Testis (tissue), 3 donors: ENCODE results near the gene OR52N2. TPM values are rescaled to one million over a fixed set of nuclear protein-coding genes. Genes with fewer than 3 reads are reported as not detected.

Experiments used
- DNase-seq: peaks from one replicate; pipeline ENCODE4 v3.0.0-alpha.2; 2019
- H3K27ac ChIP-seq, 2 donors: fragments of 200-600 bp; sonication (generic); one replicate each; pipeline ENCODE4 v1.5.1; 2019
- H3K27me3 ChIP-seq: fragments of 200-600 bp; sonication (generic); one replicate; pipeline ENCODE4 v1.5.1; 2019
- H3K36me3 ChIP-seq: fragments of 200-600 bp; sonication (generic); one replicate; pipeline ENCODE4 v1.5.1; 2017; ENCODE audit warnings: low read depth; ENCODE audit errors: missing control alignments
- H3K4me1 ChIP-seq: fragments of 200-600 bp; sonication (generic); one replicate; pipeline ENCODE4 v1.5.1; 2019
- H3K4me3 ChIP-seq, 2 donors: fragments of 200-600 bp; sonication (generic); one replicate each; pipeline ENCODE4 v1.5.1; 2017 to 2019
- H3K9me3 ChIP-seq: fragments of 200-600 bp; sonication (generic); one replicate; pipeline ENCODE4 v1.5.1; 2017
- CTCF ChIP-seq, 3 experiments: fragments of 450-650 bp in 2 of 3; fragments of 200-600 bp in 1 of 3; sonication (generic) in 1 of 3; IDR thresholded peaks; one replicate each; pipeline ENCODE4 v1.5.1; 2016 to 2019; ENCODE audit warnings: antibody characterized with exemption in 3 of 3, mild to moderate bottlenecking in 2 of 3, moderate library complexity in 1 of 3
- POLR2A ChIP-seq: fragments of 450-650 bp; IDR thresholded peaks from one replicate; pipeline ENCODE4 v1.6.1; 2017; ENCODE audit warnings: antibody characterized with exemption, mild to moderate bottlenecking, moderate library complexity
- WGBS, 2 donors: methylation state at CpG; one replicate each; pipeline ENCODE4 v1.1.5; 2018; 5-methylcytosine and 5-hydroxymethylcytosine counted together
- intact Hi-C: fragments of 100-400 bp; cut with DNase I; formaldehyde crosslinking; loops from one replicate; pipeline ENCODE4 v1.15.1; 2023; ENCODE audit warnings: low total_unique reads
- polyA plus RNA-seq: library from polyadenylated mRNA; stranded (reverse); fragments of 350-450 nt; fragmentation: Illumina TruSeq; extraction: RNeasy Lipid Tissue Mini Kit (QIAGEN cat#74804); gene quantifications from one replicate; pipeline ENCODE4 v1.2.3, GENCODE V29; 2014; ENCODE audit warnings: low read depth, low replicate concordance; ENCODE audit not compliant: insufficient read depth
- total RNA-seq, 2 donors: library from RNA; depleted of rRNA; stranded (reverse); fragments of >200 nt; gene quantifications; one replicate each; pipeline ENCODE4 v1.2.3, GENCODE V29; 2016

Gene OR52N2
- total and polyA plus RNA-seq, 3 donors from 2014 or later, result 0.44 TPM; not detected in 2

GRCh38 chr11:5803982-5804381 is 4.7 kb upstream of the OR52N2 start:
- WGBS, 2 donors, result 81 to 89% methylated on average over 5 of the region's 5 CpGs
- Histone ChIP-seq H3K27me3 (no peaks in the 10 kb centered on the region), H3K36me3 (no peaks in the 10 kb centered on the region), H3K4me3 (no peak overlapping the region), H3K9me3 (no peaks in the 10 kb centered on the region), H3K4me1 (peaks cover 3% of the 10 kb centered on the region), H3K27ac (no peak overlapping the region)
- intact Hi-C loops, result no loop called here
- TF ChIP-seq CTCF (IDR thresholded peaks at IDR 0.05), result no peak
- no peak for TF ChIP-seq POLR2A
- no peak for DNase-seq

GRCh38 chr11:5807580-5807979 is 1.1 kb upstream of the OR52N2 start:
- no peaks in the 10 kb centered on the region for H3K9me3 ChIP-seq
- H3K27me3 ChIP-seq, result no peaks in the 10 kb centered on the region
- TF ChIP-seq POLR2A (no peak), CTCF (IDR thresholded peaks at IDR 0.05) (no peak)
- peaks cover 7% of the 10 kb centered on the region for H3K4me1 ChIP-seq
- 64 to 73% methylated on average over 10 of the region's 10 CpGs for WGBS, 2 donors
- H3K4me3 ChIP-seq, result no peak overlapping the region
- no peak for DNase-seq
- H3K36me3 ChIP-seq, result no peaks in the 10 kb centered on the region
- intact Hi-C loops, result no loop called here
- no peak overlapping the region for H3K27ac ChIP-seq

GRCh38 chr11:5809122-5809519 is 397 bp downstream of the OR52N2 start:
- intact Hi-C loops, result no loop called here
- peaks cover 7% of the 10 kb centered on the region for H3K4me1 ChIP-seq
- no peak for DNase-seq
- no peaks in the 10 kb centered on the region for H3K27me3 ChIP-seq
- TF ChIP-seq POLR2A, result no peak
- no peak for TF ChIP-seq CTCF (IDR thresholded peaks at IDR 0.05)
- H3K4me3 ChIP-seq, result peak overlapping the region in 1 of 2 donors; percentile 49
- H3K9me3 ChIP-seq, result no peaks in the 10 kb centered on the region
- 18 to 34% methylated on average over 5 of the region's 5 CpGs for WGBS, 2 donors
- H3K27ac ChIP-seq, result no peak overlapping the region
- no peaks in the 10 kb centered on the region for H3K36me3 ChIP-seq

- DNase-seq, result no peak
- intact Hi-C loops, result no loop called here
- Histone ChIP-seq H3K9me3 (no peaks in the 10 kb centered on the region), H3K4me3 (no peak overlapping the region), H3K4me1 (peaks cover 7% of the 10 kb centered on the region), H3K27me3 (no peaks in the 10 kb centered on the region), H3K36me3 (no peaks in the 10 kb centered on the region), H3K27ac (no peak overlapping the region)
- TF ChIP-seq CTCF (IDR thresholded peaks at IDR 0.05) (no peak), POLR2A (no peak)
- WGBS, 2 donors, result 72 to 73% methylated on average over 6 of the region's 6 CpGs
Measured at GRCh38 chr11:5809905-5810795, 1.4 kb downstream of the OR52N2 start.

GRCh38 chr11:5815534-5815933 is 6.8 kb downstream of the OR52N2 start:
- Histone ChIP-seq H3K36me3 (no peaks in the 10 kb centered on the region), H3K27ac (no peak overlapping the region), H3K27me3 (no peaks in the 10 kb centered on the region), H3K9me3 (no peaks in the 10 kb centered on the region), H3K4me1 (no peaks in the 10 kb centered on the region), H3K4me3 (no peak overlapping the region)
- TF ChIP-seq POLR2A, result no peak
- TF ChIP-seq CTCF (IDR thresholded peaks at IDR 0.05), result no peak
- intact Hi-C loops, result no loop called here
- WGBS, 2 donors, result 65% methylated on average over 4 of the region's 4 CpGs
- DNase-seq, result no peak
